GM20000 (cell line): ENCODE data around the gene KDM8.
"Not testable (repeated sequence)": the region's sequence is repeated elsewhere in the genome, so short reads cannot be mapped to it uniquely, and the experiment has no call there.

Experiments used
- DNase-seq: peaks from one replicate; pipeline ENCODE4 v3.0.0; 2012; ENCODE audit warnings: low spot score
- TF ChIP-seq, protein P1 (sequence below): IDR thresholded peaks from 2 replicates; pipeline ENCODE4 v1.5.1; 2012; ENCODE audit warnings: mild to moderate bottlenecking, control low read depth; ENCODE audit errors: extremely low read depth, missing control alignments

The KDM8 gene

DNA sequence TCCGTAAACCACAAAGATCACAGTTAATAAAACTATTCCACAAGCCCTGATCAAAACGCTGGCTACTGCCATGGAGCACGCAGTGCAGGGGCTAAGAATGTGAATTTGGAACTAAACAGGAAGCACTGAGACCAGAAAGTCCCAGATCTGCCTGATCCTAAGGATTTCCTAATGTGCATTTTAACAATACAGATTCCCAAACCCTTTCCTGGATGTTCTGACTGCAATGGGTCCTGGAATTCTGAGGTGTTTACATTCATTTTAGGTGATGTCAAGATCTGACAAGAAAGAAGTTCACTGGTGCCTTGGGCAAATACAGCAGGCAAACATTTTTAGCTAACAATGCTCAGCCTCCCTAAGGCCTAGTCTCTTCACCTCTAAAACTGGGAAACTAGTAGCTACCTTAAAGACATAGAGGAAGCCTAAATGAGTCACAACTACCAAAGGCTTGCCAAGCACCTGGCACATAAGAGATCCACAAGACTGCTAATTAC is 55.0 kb downstream of the KDM8 start:
- TF ChIP-seq, protein P1, sequence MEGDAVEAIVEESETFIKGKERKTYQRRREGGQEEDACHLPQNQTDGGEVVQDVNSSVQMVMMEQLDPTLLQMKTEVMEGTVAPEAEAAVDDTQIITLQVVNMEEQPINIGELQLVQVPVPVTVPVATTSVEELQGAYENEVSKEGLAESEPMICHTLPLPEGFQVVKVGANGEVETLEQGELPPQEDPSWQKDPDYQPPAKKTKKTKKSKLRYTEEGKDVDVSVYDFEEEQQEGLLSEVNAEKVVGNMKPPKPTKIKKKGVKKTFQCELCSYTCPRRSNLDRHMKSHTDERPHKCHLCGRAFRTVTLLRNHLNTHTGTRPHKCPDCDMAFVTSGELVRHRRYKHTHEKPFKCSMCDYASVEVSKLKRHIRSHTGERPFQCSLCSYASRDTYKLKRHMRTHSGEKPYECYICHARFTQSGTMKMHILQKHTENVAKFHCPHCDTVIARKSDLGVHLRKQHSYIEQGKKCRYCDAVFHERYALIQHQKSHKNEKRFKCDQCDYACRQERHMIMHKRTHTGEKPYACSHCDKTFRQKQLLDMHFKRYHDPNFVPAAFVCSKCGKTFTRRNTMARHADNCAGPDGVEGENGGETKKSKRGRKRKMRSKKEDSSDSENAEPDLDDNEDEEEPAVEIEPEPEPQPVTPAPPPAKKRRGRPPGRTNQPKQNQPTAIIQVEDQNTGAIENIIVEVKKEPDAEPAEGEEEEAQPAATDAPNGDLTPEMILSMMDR, result no peak
- DNase-seq, result no peak

DNA sequence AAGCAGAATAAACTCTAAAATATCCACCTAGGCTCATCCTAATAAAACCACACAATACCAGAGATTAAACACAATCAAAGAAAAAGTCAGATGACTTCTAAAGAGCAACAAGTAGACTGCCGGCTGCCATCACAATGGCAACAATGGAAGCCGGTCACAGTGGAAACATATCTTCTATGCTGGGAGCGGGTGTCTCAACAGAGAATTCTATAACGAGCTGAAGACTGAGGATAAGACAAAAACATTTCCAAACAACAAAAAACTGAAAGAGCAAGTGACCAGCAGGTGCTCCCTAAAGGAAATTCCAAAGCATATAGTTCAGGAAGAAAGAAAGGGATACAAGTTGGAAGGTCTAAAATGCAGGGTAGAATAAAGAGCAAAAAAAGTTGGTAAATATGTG is 56.4 kb downstream of the KDM8 start:
- no peak for DNase-seq
- TF ChIP-seq, protein P1, result no peak

DNA sequence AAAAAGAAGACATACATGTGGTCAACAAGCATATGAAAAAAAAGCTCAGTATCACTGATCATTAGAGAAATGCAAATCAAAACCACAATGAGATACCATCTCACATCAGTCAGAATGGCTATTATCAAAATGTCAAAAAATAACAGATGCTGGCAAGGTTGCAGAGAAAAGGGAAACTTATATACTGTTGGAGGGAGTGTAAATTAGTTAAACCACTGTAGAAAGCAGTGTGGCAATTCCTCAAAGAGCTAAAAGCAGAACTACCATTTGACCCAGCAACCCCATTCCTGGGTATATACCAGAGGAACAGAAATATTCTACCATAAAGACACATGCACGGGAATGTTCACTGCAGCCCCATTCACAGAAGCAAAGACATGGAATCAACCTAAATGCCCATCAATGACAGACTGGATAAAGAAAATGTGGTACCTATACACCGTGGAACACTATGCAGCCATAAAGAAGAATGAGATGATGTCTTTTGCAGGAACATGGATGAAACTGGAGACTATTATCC is 59.6 kb downstream of the KDM8 start:
- DNase-seq, result not testable (repeated sequence)

DNA sequence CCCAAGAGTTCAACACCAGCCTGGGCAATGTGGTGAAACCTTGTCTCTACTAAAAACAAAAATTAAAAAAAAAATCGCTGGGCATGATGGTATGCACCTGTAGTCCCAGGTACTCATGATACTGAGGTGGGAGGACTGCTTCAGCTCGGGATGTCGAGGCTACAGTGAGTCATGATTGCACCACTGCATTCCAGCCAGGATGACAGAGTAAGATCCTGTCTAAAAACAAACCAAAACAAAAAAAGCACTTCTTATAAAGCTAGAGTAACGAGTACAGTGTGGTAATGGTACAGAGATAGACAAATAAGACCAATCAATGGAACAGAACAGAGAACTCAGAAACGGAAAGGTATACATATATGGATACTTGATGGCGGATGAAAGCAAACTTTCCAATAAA is 60.8 kb downstream of the KDM8 start:
- TF ChIP-seq, protein P1, result no peak
- DNase-seq, result no peak

DNA sequence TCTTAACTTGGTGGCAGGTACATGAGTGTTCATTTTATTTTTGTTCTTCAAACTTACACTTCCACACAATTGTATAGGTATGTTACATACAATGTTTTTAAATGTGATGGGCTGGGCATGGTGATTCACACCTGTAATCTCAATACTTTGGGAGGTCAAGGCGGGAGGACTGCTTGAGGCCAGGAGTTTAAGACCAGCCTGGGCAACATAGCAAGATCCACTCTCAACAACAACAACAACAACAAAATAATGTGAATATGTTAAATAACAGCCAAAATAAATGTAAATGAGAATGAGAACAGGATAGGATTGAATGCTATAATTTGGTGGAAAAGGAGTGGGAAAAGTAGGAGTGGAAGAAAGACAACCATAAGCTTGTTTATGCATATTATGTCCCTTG is 62.7 kb downstream of the KDM8 start:
- TF ChIP-seq, protein P1, result no peak

DNA sequence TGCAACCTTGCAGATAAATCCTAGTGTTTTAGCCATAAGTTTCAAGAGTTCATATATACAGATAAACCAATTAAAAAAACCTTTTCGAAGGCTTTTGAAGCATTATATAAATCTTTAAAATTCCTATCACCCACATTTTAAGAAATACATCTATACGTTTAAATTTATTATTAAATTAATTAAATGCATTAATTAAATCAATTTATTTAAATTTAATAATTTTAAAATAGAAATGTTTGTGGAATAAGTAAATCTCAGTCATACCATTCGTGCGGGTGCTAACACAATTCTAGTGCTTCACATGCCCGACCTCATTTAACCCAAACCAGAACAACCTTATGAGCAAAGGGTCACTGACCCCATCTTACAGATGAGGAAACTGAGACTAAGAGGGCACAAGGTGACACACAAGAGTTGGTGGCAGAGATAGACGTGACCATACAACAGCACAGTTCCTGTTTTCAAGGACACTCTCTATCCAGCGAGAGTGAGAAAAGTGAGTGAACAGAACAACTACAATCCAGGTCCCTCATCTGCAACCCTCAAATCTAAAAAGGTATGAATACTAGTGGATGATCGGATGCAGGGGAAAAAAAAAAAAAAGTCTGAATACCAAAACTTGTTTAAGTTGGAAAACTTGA is 63.8 kb downstream of the KDM8 start:
- TF ChIP-seq, protein P1, result no peak
- DNase-seq, result no peak

More for the DNA sequence above, 62.7 kb downstream of the KDM8 start:
- no peak for DNase-seq

DNA sequence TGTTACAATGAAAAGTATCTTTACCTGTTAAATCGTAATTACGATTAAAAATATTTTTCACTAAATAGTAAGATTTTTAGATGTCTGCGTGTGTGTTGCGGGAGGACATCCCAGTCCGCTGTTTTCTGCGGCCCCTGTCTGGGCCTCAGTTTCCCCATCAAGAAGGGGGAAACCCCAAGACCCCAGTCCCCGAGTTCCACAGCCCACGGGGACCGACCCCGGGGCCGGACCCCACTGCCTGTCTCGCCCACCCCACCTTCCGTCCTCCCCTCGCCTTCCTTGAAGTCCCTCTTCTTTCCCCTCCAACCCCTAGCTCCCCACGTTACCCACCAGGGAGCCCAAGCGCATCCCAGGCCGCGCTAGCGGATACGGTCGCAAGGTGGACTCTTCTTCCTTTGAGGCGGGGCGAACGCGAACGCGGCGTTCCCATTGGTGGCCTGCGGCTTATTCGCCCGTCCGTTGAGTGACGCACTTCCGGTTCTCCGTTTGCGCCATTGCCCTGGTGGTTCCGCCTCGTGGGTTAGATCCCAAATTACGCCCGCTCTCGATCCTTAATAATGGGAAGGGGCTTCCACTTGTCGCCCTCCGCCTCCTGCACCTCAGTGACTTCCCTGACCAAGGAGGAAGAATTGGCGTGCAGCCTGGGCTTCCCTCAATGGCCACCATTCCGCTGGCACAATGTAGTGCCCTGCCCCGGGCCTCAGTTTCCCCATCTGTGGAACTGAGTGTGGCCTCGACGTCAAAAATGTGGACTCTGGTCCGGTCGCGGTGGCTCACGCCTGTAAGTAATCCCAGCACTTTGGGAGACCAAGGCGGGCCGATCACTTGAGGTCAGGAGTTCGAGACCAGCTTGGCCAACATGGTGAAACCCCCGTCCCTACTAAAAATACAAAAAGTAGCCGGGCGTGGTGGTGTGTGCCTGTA is 65.3 kb downstream of the KDM8 start, which contains the start of gene NSMCE1:
Gene NSMCE1 (minus strand): TSS at position 397 of the 924 bp plus-strand sequence. CDS start 11,202 bp downstream, outside the sequence.
- peak; percentile 91 for DNase-seq
- TF ChIP-seq, protein P1, result no peak
